HG03097 (cell line): Measurements from ENCODE around the gene RALGAPA1.

Experiments used
- ATAC-seq: cut with Tn5 transposase; IDR thresholded peaks from one replicate; pipeline ENCODE4 v1.9.1; 2021; ENCODE audit not compliant: unreplicated experiment, low FRiP score

The RALGAPA1 gene

DNA sequence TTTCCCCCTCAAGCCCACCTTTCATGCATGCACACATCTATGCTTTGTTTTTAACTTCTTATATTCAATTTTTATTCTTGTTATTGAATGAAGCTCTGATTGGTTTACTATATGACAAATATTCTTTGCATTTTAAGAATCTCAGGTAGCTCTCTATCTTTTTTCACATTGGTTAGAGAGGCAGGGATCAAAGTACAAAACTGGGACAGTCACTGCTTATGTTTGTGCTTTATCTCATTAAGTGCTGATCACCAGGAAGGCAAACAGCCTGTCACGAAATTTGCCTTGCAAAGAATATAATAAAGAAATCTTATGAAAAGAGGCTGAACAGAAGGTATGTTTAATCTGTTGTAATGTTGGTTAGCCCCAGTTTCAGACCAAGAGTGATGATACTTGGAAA lies 304.8 kb downstream of the RALGAPA1 start:
- ATAC-seq = no peak

DNA sequence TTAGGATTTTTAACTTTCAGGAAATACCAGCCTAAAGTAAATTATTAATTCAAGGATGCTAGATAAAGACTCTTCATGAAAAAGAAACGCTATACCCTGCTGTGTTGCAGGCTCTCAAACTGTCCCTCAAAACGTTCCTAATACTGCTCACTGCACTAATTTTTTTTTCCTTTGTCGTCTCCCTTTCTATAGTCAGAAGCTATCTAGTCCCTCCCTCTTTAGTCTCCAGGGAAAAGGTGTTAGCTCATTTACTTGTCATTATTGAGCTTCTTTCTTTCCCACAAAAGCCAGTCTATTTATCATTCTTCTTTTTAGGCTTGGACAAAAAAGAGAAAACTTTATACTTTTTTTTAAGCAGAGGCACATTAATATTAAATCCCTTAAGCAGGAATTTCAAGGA lies 305.4 kb downstream of the RALGAPA1 start:
- ATAC-seq = no peak

DNA sequence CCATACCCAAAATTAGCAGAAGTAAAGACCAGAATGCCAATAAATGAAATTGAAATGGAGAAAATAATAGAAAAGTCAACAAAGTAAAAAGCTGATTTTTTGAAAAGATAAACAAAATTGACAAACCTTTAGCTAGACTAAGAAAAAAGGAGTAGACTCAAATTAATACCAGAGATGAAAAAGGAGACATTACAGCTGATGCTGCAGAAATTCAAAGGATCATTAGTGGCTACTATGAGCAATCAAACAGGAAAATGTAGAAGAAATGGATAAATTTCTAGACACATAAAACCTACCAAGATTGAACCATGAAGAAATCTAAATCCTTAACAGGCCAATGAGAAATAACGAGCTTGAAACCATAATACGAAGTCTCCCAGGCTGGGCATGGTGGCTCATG lies 309.9 kb downstream of the RALGAPA1 start:
- ATAC-seq = no peak

GRCh38 chr14:35495278-35495677 lies 313.8 kb downstream of the RALGAPA1 start:
- ATAC-seq = no peak

GRCh38 chr14:35492569-35493014 lies 316.5 kb downstream of the RALGAPA1 start:
- no peak for ATAC-seq
